Nucleus accumbens (tissue), 56 donors: ENCODE measurements around the gene MEX3D.

Experiments used
- DNase-seq, 56 donors: peaks; one replicate each; lab custom pipeline; 2025; lab: John Stamatoyannopoulos, UW

The MEX3D gene

DNA sequence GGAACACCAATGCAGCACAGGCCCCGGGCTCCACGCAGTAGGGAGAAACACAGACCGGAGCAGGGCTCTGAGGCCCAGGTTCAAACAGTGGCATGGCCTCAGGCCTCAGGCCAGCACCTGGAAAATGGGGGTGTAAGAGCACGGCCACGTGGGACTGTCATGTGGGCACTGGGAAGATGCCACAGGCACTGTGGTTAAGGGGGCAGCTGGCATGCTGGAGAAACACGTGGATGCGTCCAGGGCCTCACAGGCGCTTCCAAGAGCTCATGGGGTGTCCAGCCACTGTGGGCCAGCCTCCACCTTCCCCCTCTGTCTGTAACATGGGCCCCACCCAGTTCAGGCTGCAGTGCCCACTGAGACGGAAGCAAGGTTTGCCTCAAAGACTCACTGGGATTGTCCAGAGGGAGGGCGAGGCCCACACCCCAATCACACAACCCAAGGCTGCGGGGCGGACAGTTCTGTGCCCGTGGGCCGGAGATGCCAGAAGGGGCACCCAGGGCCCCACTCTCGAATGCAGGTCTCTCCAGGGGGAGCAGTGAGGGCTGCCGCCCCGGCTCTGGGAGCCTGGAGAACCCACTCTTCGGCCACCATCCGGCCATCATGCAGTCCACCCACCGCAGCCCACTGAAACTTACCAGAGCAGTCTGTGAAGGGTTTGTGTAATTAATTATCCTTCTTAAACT, 30.8 kb upstream of the MEX3D start:
- DNase-seq: no peak

DNA sequence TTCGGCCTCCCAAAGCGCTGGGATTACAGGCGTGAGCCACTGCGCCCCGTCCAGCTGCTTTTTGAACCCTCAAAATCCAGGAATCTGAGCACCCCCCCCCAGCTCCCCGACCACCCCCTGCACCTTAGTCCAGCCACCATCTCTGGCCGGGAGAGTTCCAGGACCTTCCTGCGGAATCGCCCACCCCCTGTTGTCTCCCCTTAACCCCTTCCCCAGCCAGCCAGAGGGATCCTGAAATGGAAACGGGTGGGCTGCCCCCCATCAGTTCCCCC, 25.3 kb upstream of the MEX3D start:
- DNase-seq: no peak

DNA sequence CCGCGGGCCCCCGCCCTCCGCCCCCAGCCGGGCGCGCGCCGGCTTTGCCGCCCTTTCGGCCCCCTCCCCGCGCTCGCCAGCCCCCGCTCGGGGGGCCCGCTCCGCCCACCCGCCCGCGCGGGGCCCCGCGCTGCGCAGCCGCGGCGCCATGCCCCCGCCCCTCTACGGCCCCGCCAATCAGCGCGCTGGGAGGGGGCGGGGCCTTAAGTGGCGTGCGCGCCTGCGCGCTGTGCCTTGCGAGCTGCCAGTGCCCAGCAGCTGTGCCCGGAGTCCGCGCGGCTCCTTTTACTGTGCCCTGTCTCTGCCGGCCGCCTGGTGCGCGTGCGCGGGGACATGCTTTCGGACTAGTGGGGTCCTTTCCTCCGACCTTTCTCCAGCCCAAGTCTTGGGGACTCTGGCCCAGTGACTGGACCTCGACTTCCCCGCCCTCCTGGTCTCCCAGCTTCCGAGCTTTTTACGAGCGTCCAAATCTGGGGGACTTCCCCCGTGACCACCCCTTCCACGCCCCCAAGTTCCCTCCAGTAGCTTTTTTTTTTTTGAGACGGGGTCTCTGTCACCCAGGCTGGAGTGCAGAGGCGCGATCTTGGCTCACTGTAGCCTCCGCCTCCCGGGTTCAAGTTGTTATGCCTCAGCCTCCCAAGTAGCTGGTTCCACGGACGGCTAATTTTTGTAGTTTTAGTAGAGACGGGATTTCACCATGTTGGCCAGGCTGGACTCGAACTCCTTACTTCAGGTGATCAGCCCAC, 24.8 kb upstream of the MEX3D start, which contains the start of gene MBD3:
MBD3 (minus strand) TSS at position 111 of the 746 bp plus-strand sequence. CDS start 234 bp downstream, outside the sequence.
- peak; percentile 27 to 94 (median 85) for DNase-seq

DNA sequence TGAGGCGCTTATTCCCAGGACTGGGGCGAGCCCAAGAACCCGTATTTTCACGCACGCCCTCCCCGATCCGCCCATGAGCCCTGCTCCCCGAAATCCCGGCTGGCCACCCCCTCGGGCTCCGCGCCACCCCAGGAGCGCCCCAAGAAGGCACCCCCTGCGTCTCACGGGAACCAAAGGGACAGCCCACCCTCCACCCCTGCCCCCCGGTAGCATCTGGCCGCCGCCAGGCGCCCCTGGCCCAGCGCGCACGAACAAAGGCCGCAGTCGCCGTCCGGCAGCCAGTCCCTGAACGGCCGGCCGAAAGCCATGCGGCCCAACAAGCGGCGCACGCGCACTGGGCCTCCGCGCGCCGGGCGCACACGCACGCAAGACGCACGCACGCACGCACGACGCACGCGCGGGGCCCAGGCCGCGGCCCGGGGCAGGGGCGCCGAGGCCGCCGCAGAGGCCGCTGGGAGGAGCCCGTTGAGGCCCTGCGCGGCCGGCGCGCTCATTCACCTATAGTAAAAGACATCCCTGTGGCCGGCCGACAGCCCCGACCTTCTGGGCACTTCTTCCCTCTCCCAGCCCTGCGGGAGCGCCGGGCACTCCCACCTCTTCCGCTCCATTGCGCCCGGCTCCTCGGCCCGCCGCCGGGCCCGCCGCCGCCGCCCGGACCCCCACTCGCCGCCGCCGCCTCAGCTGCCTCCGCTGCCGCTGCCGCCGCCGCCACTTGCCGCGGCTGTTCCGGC, 24.1 kb upstream of the MEX3D start:
- DNase-seq: peak in 54 of 56 donors; percentile 25 to 87 (median 67)

DNA sequence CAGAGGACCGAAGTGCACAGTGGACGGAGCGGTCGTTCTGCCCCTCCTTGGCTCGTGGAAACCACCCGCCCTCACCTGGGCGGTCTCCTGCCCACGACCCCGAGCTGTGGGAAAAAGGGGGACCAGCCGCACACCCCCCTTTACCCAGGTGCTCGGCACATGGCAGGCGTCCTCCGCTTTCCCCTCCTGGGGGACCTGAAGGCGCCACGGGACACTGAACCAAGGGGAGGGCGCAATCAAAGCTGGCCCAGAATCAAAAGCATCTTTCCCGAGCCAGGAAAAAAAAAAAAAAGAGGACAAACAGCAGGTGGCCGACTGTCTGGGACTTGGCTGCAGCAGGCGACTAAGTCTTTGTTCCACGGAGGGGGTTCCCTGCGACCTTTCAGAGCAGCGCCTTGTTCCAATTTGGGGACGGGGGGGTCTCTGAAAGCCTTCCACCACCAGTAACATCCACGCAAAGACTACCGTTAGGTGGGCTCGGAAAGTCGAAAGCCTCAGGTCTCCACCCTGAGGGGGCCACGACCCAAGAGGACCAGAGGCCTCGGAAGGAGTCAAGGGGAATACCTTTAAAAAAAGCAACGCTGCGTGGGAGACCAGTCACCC, 23.4 kb upstream of the MEX3D start:
- DNase-seq: peak in 2 of 56 donors; percentile 19 to 32

DNA sequence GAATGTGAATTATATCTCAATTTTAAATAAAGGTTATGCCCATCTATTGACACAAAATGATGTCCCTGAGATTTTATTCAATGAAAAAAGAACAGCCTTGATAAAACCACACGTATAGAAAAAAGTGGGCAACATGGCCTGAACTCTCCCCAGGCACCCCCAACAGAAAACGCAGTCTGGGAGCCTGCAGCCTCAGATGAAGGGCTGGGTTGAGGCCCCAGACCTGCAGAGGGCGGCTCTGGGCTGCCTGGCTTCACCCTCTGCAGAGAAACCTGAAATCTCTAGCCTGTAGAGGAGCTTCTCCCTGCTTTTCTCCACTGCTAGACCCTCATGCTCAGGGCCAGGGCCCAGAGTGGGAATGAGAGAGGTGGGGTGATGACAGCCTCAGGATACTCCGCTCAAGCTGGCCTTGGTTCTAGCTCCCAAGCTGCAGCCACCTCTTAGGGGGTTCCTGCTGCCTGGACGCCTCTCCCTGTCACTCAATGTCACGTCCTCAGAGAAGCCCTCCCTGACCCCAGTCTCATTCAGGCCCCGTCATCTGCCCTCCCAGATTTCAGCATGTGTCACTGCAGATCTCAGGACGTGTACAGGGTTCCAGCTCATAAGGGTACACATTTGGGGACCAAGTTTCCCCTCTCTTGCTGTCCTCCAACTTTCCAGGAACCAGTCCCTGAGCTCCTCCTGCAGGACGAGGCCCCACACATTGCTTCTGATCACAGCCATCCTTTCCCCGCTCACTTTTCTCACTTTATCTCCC, 22.7 kb upstream of the MEX3D start:
- no peak for DNase-seq

DNA sequence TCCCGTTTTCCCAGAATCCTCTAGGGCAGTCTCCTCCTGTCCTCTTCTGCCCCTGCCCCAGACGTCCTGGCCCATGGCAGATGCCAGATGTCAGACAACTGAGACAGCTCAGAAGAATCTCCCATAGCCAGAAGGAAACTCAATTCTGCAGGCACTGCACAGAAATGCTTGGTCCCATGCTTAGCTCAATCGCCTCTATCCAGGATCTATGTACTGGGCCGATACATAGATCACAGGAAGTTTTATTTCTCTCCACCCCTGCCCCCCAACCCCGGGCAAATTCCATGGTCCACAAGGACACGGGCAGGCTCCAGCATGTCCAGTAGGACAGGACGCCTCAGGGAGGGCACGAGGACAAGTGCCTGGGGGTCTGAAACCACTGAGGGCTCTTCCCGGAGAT, 19.7 kb upstream of the MEX3D start:
- DNase-seq: no peak

DNA sequence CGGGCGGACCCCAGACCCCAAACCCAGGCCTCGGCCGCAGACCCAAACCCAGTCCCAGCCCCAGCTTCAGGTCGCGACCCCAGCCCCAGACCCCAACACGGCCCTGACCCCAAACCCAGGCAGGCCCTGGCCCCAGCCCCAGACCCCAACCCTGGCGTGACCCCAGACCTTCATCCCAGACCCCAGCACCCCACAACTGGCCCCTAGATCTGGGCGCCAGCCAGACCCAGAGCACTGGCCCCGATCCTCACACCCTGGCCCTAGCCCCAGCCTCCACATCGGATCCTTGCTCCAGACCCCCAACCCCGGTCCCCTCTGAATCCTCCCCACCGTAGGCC, 17.1 kb upstream of the MEX3D start:
- DNase-seq: no peak

DNA sequence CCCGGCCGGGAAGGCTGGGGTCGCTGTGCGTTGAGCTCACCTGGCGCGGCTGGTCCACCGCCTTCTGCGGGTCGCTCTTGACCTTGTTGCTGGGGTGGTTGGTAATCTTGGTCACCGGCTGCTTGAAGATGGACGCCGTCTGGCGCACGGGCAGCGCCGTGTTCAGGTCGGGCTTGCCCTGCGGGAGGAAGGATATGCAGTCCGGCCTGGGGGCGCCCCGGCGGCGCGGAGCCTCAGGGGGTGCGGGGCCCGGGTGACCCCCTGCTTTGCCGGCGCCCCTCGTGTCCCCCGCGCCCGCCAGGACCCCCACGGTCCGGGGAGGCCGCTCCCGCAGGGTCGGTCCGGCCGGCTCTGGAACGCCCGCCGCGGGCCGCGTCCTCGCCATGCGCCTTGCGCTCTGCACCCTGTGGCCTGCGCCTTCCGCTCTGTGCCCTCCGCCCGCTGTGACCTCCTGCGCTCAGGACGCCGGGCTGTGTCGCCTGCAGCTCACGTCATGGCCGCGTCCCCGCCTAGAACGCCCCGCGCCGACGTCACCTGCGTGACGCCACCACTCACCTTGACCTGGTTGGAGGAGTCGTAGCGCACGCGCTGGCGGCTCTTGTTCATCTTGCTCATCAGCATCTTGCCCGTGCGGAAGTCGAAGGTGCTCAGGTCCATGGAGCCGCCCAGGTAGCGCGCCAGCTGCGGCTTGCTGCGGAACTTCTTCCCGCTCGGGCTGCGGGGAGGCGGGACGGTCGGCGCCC, 16.5 kb upstream of the MEX3D start:
- no peak for DNase-seq

DNA sequence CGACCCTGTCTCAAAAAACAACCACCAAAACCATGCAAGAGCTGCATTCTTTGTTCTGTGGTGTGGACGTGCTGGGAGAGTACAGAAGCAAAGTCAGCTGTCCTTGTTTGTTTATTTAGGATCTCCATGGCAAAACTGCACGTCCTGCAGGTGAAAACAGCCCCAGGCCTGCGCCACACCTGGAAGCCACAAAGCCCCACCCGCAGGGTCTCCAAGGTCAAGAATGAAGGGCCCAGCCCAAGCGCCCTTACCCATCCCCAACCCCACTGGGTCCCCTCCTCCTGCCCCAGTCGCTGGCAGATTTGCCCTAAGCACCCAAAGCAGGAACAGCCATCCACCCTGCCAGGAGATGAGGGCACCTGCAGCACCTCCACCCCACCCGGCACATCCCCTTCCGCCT, 14.1 kb upstream of the MEX3D start:
- DNase-seq: no peak

DNA sequence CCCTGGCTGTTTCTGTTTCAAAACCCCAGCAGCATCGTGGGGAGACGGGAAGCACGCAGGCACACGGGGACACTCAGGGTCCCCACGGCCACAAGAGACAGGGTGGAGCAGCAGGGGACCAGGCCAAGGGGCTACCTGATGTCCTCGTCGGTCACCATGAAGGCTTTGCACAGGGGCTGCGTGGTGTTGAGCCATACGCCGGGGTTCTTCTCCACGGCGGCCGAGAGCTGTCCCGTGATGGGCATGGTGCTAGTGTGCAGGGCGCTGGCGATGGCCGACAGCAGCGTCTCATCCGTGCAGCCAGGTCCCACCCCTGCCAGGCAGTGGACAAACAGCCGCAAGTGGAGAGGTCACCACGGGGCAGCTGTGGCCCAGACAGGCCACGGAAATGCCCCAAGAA, 12.8 kb upstream of the MEX3D start:
- DNase-seq: no peak

DNA sequence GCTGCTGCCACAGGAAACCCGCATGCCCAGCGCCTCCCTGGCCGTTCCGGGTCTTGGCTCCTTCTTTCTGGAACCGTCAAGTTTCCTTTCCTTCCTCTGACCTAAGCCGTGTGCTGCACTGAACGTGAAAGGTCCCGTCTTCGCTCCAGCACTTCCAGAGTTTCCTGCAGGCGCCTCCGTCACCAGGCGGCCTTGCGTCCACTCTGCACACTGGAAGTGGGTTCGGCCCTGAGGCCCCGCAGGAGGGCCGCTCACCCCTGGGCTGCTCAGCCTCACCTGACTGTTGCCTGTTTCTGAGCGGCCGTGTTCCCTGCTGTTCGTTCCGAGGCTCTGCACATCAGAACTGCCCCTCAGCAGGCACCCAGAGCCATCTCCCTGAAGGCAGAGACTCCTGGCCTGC, 12.3 kb upstream of the MEX3D start:
- DNase-seq: no peak

DNA sequence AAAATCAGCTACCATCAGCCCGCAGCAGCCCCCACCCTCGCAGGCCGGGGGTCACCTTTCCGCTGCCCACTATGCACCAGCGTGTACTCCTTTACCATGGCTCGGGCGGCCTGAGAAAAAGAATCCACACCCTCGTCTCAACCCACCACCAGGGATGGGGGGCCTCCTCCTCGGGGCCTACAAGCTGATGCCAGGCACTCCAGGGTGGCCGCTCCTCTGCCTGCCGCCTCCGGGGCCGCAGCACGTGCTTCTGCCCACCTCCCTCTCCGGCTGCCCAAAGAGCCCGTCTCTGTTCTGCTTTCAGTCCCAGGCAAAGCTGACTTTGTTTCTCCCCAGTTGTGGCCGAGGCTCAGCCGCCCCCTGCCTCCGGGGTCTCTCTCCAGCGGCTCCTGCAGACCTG, 11.1 kb upstream of the MEX3D start:
- DNase-seq: no peak

DNA sequence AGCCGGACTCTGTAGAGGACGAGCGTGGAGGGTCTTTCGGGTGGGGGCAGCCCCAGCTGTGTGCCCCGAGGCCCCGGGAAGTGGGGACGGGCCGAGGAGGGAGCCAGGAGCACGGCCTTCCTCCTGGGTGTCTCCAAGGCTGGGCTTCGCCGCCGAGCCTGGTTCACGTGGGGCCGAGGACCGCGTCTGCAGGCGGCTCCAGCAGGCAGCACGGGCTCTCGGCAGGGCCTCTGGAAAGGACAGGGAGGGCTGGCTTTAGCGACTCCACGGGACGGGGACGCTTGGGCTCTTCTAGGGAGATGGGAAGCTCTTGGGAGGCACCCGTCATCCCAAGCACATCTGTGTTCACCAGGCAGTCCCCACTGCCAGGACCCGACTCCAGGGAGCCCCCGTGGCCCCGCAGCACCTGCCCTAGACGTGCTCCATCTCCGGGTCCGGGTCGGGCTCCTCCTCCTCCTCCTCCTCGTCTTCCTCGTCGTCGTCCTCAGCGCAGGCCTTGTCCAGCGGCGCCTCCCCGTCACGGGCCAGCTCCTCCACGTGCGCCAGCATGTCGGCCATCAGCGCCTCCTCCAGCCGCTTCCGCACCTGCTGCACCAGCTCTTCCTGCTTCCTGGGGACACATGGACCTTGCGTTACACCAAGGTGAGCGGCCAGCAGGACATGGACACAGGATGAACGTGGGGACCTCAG, 9.9 kb upstream of the MEX3D start:
- DNase-seq: no peak

DNA sequence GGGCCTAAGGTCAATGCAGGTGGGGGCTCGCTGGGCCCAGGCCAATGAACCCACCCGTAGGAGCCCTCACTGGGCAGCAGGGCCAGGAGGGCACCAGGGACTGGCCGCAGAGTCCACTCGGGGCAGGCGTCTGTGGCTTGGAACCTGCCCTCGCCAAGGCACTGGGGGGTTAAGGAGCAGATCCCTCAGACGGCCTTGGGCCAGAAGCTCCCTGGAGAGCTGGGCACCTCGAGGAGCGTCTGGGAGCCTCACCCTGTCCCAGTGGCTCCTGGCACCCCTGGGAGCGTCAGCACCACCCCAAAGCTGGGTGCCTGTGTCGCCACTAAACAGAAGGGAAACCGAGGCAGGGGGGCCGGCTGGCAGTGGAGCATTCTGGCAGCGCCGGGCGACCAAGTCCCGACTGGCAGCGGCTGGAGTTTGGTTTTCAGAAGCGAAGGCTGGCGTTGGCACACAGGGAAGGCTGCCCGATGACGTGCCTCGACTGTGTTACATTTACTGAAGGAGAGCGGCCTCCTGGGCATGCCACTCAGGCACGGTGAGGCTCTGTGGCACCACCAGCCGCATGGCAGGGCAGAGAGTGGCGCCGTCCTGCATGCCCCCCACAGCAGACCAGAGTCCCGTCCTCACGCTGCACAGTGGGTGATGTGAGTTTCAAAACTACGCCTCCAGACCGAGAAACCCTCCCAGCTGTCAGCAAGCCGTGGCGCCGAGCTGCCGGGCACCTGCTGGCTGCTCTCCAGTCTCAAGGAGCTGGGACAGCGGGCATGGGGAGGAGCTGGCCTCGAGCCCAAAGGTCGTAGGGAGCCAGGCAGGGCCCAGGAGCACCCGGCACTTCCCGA, 9.2 kb upstream of the MEX3D start:
- no peak for DNase-seq

DNA sequence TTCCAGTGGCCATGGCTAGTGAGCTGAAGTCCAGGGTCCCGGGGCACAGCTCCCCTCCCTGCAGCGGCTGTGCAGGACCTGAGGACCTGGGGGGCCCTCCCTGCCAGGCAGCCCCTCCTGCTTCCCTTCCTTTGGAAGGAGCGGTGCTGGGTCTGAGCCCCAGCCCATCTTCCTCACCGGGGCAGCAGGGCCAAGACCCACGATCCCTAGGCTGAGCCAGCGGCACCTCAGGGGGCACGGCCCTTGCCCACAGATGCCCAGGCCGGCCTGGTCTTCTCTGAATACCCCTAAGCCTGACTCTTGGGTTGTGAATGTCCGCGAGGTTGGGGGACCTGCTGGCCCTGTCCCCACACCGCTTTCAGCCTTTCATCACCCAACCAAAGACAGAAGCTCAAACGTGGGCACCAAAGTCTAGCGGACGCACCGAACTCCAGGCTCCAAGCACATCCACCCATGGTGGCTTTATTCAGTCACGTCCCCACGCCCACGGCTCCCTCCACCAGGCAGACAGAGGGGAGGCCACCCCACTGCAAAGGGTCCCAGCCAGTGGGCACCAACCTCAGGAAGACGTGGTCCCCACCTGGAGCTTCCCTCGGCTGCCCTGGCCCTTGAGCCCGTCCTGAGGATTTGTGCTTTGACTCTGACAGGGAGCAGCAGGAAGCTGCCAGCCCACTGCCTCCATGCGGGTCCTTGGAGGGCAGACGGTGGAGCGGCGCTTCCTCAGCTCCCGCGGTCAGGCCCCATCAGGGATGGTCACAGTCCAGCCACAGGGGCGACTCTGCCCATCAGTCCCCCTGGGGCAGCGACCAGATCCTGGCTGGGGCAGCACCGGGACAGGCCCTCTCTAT, 8.3 kb upstream of the MEX3D start:
- DNase-seq: no peak
